Measurements from ENCODE around the gene CEP295NL. TPM values are rescaled to one million over a fixed set of nuclear protein-coding genes. Genes with fewer than 3 reads are reported as not detected.

The CEP295NL gene
- total RNA-seq, 1 donor from 2014 or later, result not detected

DNA sequence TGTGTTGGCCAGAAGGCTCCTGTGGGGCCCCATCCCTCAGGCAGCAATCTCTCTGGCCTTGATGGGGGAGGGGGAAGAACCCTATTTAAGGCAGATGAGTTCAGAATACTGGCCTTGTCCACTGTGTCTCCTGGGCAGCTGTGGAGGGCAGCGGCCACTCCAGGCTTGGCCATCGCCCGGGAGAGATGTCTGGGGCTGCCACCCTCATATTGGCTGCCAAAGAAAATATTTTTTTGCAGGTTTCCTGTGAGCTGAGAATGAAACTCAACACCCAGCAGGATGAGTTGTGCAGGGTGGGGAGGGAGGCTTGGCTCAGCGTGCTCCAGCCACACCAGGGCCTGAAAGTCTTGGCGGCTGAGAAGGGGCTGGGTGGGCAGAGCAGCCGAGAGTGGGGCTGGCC, 36.6 kb upstream of the CEP295NL start:
- Mint-ChIP-seq H3K4me3 (no peak overlapping the region), H3K27me3 (ENCODE audit: insufficient read depth) (peaks cover 2% of the 10 kb centered on the region), H3K4me1 (ENCODE audit: low read depth) (no peaks in the 10 kb centered on the region), H3K27ac (no peak overlapping the region), H3K36me3 (ENCODE audit: low read depth) (no peaks in the 10 kb centered on the region), H3K9me3 (no peaks in the 10 kb centered on the region)
- intact Hi-C loops (cut with micrococcal nuclease), result no loop called here
- DNase-seq (ENCODE audit: low spot score), result no peak

DNA sequence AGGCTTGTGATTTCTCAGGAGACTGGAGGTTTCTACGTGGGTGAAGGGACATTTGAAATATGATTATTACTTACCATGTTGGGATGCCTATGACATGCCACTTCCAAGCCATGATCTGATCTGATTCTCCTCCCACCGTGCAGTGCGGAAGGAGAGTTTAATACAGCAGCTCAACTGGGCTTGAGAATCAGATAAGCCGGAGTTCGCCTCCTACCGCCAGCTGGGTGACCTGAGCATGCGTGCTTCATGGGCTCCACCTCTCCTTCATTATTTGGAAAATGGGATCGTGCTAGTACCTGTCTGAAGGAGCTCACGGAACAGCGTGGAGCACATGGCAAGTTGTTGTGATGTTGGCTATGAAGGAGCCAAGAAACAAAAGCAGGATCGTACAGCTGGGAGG, 34.6 kb upstream of the CEP295NL start:
- Mint-ChIP-seq H3K4me1 (ENCODE audit: low read depth) (peaks cover 4% of the 10 kb centered on the region), H3K36me3 (ENCODE audit: low read depth) (no peaks in the 10 kb centered on the region), H3K27ac (no peak overlapping the region), H3K4me3 (no peak overlapping the region), H3K27me3 (ENCODE audit: insufficient read depth) (no peaks in the 10 kb centered on the region), H3K9me3 (no peaks in the 10 kb centered on the region)
- DNase-seq (ENCODE audit: low spot score), result no peak
- intact Hi-C loops (cut with micrococcal nuclease), result no loop called here

DNA sequence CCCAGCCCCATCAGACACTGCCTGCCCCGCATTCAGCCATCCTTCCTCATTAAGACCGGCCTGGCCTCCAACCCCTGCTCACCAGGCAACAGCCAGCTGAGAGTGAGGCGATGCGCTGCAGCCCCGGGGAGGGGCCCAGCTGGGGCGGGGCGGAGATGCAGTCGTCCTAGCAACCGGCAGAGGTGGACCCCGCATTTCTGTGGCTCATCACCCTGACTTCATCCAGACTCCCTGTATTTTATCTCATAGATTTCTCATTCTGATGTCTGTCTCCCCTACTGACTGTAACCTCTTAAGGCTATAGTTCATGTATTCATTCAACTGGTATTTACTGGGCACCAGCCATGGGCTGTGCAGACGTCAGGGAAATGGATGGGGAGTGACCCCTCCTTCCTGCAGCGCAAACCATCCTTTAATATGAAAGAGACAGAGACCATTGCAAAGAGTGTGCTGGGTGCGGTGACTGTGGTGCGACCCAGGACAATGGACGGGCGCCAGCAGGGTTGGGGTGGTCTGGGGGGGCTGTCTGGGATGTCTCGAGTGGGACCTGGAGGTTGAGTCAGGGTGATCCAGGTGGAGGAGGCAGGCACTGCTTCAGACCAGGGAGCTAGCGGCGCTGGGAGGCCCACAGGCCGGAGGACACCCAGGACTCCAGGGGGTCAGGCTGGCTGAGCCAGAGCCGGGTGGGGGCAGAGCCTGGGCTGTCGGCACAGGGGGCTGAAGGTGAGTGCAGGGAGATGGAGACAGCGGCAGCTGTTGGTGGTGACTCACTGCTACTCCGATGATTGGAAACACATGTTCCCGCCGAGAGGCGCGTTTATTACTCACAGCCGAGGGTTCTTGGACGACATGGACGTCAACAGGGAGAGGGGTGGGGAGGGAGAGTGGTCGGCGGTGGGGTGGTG, 32.7 kb upstream of the CEP295NL start:
- H3K4me3 Mint-ChIP-seq, result no peak overlapping the region
- intact Hi-C loops (cut with micrococcal nuclease), result no loop called here
- H3K27ac Mint-ChIP-seq, result no peak overlapping the region
- peaks cover 4% of the 10 kb centered on the region for H3K4me1 Mint-ChIP-seq (ENCODE audit: low read depth)
- no peak for DNase-seq (ENCODE audit: low spot score)
- peaks cover 3% of the 10 kb centered on the region for H3K27me3 Mint-ChIP-seq (ENCODE audit: insufficient read depth)
- no peaks in the 10 kb centered on the region for H3K36me3 Mint-ChIP-seq (ENCODE audit: low read depth)
- no peaks in the 10 kb centered on the region for H3K9me3 Mint-ChIP-seq

- Mint-ChIP-seq H3K9me3 (no peaks in the 10 kb centered on the region), H3K27me3 (ENCODE audit: insufficient read depth) (peaks cover 3% of the 10 kb centered on the region), H3K4me3 (no peak overlapping the region), H3K36me3 (ENCODE audit: low read depth) (no peaks in the 10 kb centered on the region), H3K4me1 (ENCODE audit: low read depth) (peaks cover 4% of the 10 kb centered on the region), H3K27ac (no peak overlapping the region)
- DNase-seq (ENCODE audit: low spot score), result no peak
- intact Hi-C loops (cut with micrococcal nuclease), result no loop called here
These were observed 31.8 kb upstream of the CEP295NL start for GRCh38 chr17:78934681-78935418.

DNA sequence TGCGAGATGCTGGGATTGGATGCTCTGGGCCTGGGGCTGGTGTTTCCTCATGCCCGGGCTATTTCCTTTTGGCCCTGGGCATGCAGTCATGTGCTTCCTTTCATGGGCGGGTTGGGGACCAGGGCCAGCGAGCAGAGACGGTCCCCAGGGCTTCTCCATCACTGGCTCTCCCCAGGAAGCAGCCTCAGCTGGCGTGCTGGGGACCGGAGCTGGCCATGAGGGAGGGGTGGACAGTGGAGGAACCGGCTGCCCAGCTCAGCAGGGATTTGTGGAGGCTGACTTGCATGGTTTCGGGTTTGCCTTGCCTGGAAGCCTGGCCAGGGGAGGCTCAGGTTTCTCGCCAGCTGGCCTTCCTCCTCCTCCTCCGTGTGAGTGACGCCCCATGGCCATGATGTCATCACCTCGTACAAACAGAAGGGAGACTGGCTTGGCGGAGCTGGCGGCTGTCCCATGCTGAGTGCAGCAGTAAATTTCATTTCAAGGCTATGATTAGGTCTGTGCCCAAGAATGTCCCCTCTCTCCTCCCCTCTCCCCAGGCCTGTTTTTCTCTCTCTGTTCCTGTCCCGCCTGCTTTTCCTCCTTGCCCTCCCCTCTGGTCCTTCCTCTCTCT, 31.1 kb upstream of the CEP295NL start:
- H3K4me1 Mint-ChIP-seq (ENCODE audit: low read depth), result peaks cover 4% of the 10 kb centered on the region
- intact Hi-C loops (cut with micrococcal nuclease), result no loop called here
- H3K27me3 Mint-ChIP-seq (ENCODE audit: insufficient read depth), result peaks cover 3% of the 10 kb centered on the region
- H3K9me3 Mint-ChIP-seq, result no peaks in the 10 kb centered on the region
- no peak for DNase-seq (ENCODE audit: low spot score)
- H3K4me3 Mint-ChIP-seq, result no peak overlapping the region
- no peak overlapping the region for H3K27ac Mint-ChIP-seq
- no peaks in the 10 kb centered on the region for H3K36me3 Mint-ChIP-seq (ENCODE audit: low read depth)

DNA sequence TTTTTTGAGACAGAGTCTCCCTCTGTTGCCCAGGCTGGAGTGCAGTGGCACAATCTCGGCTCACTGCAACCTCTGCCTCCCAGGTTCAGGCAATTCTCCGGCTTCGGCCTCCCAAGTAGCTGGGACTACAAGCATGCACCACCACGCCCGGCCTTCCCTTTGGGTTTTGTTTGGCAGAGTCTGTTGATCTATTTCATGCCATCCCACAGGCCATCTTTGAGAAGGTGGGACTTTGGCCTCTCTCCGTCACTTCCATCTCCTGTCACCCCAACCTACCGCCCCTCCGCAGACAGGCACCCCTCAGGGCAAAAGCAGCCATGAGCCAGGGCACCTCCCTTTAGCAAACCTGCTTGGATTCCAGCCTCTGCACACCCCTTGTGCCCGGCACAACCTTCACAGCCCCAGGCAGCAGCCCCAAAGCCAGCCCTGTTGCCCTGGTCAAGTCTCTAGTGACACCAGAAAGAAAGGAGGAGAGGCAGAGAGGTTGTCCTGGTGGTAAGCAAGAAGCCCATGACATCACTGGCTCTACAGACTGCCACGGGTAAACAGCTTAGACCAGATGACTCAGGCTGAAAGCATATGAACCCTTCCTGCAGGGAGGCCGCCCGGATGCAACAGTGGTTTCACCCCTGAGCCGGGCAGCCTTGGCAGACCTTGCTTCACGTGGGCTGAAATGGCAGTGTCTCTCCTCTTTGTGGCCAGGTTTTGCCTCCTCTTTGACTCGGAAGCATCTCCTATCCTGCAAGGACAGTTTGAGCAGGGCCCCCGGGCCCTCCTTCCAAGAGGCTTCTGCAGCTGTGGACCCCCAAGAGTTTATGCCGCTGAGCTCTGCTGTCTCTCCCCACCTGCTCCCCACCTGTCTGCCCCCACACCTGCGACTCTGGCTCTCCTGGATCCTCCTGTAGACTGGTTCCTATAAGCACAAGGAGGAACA, 30.3 kb upstream of the CEP295NL start:
- DNase-seq (ENCODE audit: low spot score), result peak; percentile 32
- Mint-ChIP-seq H3K4me3 (no peak overlapping the region), H3K27ac (peak overlapping the region; percentile 75), H3K27me3 (ENCODE audit: insufficient read depth) (peaks cover 11% of the 10 kb centered on the region), H3K36me3 (ENCODE audit: low read depth) (no peaks in the 10 kb centered on the region), H3K9me3 (no peaks in the 10 kb centered on the region), H3K4me1 (ENCODE audit: low read depth) (peaks cover 4% of the 10 kb centered on the region)
- intact Hi-C loops (cut with micrococcal nuclease), result no loop called here

GRCh38 chr17:78929908-78930775, 27.1 kb upstream of the CEP295NL start:
- DNase-seq (ENCODE audit: low spot score), result no peak
- Mint-ChIP-seq H3K36me3 (ENCODE audit: low read depth) (no peaks in the 10 kb centered on the region), H3K27me3 (ENCODE audit: insufficient read depth) (peaks cover 28% of the 10 kb centered on the region), H3K9me3 (no peaks in the 10 kb centered on the region), H3K4me1 (ENCODE audit: low read depth) (peaks cover 4% of the 10 kb centered on the region), H3K4me3 (no peak overlapping the region), H3K27ac (no peak overlapping the region)
- intact Hi-C loops (cut with micrococcal nuclease), result no loop called here

GRCh38 chr17:78925662-78926555, 22.9 kb upstream of the CEP295NL start:
- Mint-ChIP-seq H3K36me3 (ENCODE audit: low read depth) (no peaks in the 10 kb centered on the region), H3K4me1 (ENCODE audit: low read depth) (peaks cover 5% of the 10 kb centered on the region), H3K4me3 (peak overlapping the region; percentile 33), H3K9me3 (no peaks in the 10 kb centered on the region), H3K27ac (no peak overlapping the region), H3K27me3 (ENCODE audit: insufficient read depth) (peaks cover 35% of the 10 kb centered on the region)
- DNase-seq (ENCODE audit: low spot score), result no peak
- intact Hi-C loops (cut with micrococcal nuclease), result loop anchor here (1.0 kb wide), 1 partner anchor 61 kb away; no protein-coding TSS in a partner anchor

GRCh38 chr17:78925234-78925633, 22.2 kb upstream of the CEP295NL start, which contains the start of gene TIMP2:
Gene TIMP2 (minus strand): TSS chr17:78925387. CDS start chr17:78925088, 299 bp downstream.
- DNase-seq (ENCODE audit: low spot score), result peak; percentile 60
- H3K4me3 Mint-ChIP-seq, result peak within 1 kb of the TSS; percentile 47
- H3K27me3 Mint-ChIP-seq (ENCODE audit: insufficient read depth), result peaks cover 35% of the 10 kb centered on the region
- peaks cover 5% of the 10 kb centered on the region for H3K4me1 Mint-ChIP-seq (ENCODE audit: low read depth)
- H3K36me3 Mint-ChIP-seq (ENCODE audit: low read depth), result no peaks in the 10 kb centered on the region
- H3K27ac Mint-ChIP-seq, result no peak within 1 kb of the TSS
- intact Hi-C loops (cut with micrococcal nuclease), result loop anchor here (1.0 kb wide), 1 partner anchor 60 kb away; no protein-coding TSS in a partner anchor
- H3K9me3 Mint-ChIP-seq, result no peaks in the 10 kb centered on the region

DNA sequence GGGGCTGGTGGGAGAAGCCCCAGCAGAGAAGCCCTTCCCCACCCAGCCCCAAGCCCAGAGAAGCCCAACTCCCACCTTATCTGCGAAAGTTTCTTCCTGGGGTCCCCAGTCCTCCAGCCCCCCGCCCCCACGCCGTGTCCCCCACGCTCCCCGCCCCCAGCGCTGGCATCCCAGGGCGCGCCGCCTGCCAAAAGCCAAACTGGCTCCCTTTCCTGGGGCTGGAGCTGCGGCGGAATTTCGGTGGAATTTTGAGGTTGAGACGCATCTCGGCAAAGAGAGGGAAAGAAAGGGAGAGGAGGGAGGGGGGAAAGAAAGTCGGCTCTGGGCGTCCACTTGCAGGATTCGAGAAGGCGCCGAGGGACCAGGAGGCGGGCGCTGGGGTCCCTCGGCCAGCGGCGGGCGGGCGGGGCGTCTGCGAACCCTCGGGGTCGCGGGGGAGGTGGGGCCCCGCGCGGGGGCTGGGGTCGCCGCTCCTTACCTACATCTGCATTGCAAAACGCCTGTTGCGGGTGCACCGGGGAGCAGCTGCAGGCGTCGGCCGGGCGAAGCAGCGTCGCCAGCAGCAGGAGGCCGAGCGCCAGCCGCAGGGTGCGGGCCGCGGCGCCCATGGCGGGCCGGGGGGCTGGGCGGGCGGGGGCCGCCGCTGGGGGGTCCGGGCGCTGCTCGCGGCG, 21.6 kb upstream of the CEP295NL start:
- H3K4me3 Mint-ChIP-seq, result peak overlapping the region; percentile 47
- DNase-seq (ENCODE audit: low spot score), result no peak
- peaks cover 5% of the 10 kb centered on the region for H3K4me1 Mint-ChIP-seq (ENCODE audit: low read depth)
- no peaks in the 10 kb centered on the region for H3K36me3 Mint-ChIP-seq (ENCODE audit: low read depth)
- peaks cover 35% of the 10 kb centered on the region for H3K27me3 Mint-ChIP-seq (ENCODE audit: insufficient read depth)
- intact Hi-C loops (cut with micrococcal nuclease), result loop anchor here (1.0 to 5.0 kb wide), 2 partner anchors 37 to 59 kb away; no protein-coding TSS in a partner anchor
- H3K27ac Mint-ChIP-seq, result no peak overlapping the region
- no peaks in the 10 kb centered on the region for H3K9me3 Mint-ChIP-seq

Data from activated T-helper 1 cell treated with anti-CD3 and anti-CD28 coated beads, Interleukin-12 subunit alpha, Interleukin-12 subunit beta, Interleukin-2, Interleukin-4 antibody, amounts not matched to agents 30 ng/mL and 10 ng/mL and 1 ng/mL, durations not matched to agents 14 hours and 24 hours and 36 hours (primary cell).